GM11168 (cell line): ENCODE measurements around the gene SIRT7.

Experiments
- in situ Hi-C: fragments of 300-500 bp; cut with MboI; formaldehyde crosslinking; loops from one replicate; pipeline ENCODE4 v1.12.0; 2022; ENCODE audit warnings: low sequenced_read_pairs; ENCODE audit not compliant: unreplicated experiment

Gene SIRT7

DNA sequence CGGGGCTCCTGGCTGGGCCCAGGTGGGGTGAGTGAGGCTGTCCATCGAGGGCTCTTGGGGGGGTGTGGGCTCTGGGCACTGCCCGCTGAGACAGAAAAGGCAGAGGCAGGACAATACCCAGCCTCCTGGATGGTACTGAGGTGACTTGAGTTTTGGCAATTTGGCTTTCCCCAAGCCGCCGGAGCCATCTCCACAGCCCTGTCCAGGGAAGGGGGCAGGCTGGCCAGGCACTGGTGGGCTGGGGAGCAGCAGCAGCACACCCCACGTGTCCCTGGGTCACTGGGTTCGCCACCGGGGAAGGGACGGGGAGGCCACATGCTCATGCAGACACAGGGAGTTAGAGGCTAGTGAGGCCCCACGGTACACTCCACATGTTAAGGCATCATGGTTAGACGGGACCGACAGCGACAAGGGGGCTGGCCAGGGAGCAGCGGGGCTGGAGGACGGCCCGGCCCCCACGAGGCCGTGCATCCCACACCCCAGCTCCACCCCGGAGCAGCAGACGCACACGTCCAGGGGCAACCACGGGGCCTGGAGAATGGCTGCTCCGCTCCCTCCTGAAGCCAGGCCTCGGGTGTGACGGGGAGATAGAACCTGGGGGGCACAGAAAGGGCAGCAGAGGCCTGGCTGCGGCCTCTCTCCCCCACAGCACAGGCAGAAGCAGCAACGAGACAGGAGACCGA lies 49.8 kb downstream of the SIRT7 start:
- in situ Hi-C loops, result no loop called here

- in situ Hi-C loops, result no loop called here
Measured at GRCh38 chr17:81867170-81867990, 50.6 kb downstream of the SIRT7 start.

DNA sequence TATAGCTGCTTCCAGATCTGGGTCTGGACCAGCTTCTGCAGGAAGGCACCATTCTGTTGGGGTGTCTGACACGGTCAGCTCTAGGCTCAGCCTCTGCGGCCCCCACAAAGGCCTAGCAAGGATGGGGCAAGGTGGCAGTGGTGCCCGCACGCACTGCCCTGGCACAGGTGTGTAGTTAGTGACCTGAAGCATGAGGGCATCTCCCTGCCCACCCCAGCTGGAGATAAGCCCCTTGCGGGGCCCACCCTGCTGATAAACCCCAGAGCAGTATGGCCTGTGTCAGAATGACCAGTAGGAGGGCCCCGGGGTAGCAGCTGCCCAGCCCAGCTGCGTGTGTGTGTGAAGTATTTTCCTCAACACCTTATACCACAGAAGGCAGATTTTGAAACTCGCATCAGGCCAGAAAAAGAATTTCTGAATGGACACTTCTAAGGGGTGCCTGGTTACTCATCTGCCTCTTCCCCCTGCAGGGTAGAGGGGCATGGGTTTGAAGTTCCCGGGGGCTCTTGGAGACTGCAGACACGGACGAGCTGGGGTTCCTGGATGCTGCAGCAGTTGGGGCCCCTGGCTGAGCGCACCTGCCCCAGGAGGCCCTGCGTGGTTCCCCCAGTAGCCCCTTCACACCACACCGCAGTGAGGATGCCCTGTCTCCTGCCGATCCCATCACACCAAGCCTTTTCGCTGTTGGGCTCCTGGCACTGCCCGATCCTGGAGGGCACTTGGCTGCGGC lies 51.4 kb downstream of the SIRT7 start:
- in situ Hi-C loops, result no loop called here

DNA sequence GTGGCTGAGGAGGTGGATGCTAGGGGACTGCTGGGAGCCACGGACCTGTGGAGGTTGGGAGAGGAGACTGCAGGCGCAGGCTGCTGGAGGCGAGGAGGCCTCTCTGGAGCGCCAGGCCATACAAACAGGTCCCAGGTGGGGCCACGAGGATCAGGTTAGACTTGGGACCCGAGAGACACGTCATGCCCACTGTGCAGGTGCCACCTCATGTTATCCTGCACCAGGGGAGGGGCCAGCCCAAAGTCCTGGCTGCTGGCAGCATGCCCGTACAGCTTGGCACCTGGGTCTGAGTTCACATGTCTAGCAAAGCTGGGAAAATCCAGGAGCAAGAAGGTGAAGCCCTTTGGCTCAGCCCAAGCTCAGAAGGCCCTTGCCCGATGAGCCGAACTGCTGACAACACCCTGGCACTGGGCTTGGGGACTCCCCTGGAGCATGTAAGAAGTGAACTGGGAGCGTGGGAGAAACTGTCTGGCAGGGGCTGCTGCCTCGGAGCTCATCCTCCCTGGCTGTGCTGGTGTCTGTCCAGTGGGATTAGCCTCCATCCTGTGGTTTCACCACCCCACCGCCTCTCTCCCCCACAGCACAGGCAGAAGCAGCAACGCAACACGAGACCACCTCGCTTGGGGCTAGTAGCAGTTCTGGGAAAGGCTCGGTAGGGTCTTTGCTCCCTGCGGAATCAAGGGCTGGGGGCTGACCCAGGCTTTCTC lies 52.1 kb downstream of the SIRT7 start:
- in situ Hi-C loops, result no loop called here

- in situ Hi-C loops, result no loop called here
Measured at GRCh38 chr17:81865358-81865732, 52.6 kb downstream of the SIRT7 start.

DNA sequence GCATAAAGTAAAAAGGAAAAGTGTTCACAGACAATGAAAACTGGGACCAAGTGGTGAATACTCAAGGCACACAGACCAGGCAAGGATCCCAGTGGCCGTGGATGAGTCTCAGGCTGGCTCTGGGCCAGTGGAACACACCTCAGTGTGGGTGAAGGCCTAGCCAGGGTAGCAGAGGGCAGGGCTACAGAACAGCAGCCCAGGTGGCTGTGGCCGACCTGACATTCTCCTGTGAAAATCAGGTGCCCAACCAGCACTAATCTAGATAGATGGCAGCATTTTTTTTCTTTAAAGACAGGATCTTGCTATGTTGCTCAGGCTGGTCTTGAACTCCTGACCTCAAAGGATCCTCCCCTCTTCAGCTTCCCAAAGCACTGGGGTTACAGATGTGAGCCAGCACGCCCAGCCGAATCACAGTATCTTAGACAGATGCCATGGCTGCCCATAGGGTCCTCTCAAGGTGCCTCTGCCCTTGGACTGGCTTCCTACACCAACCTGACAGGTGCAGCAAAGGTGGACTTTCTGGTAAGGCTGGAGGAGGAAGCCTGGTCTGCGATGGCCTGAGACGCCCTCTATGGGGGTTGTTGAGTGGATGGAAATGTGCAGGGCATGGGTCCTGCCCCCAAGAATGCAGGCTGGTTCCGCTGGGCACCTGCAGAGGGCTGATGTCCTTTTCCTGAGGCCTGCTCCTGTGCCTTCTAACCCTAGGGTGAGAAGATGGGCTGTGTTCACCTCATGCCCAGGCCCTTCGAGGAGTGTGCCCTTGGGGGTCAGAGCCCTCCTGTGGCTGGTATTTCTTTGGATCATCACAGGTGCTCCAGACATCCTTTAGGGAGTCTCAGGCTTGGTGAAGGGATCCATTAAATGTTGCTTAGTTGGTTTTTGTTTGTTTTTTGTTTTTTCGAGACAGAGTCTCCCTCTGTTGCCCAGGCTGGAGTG lies 53.9 kb downstream of the SIRT7 start:
- in situ Hi-C loops, result no loop called here

DNA sequence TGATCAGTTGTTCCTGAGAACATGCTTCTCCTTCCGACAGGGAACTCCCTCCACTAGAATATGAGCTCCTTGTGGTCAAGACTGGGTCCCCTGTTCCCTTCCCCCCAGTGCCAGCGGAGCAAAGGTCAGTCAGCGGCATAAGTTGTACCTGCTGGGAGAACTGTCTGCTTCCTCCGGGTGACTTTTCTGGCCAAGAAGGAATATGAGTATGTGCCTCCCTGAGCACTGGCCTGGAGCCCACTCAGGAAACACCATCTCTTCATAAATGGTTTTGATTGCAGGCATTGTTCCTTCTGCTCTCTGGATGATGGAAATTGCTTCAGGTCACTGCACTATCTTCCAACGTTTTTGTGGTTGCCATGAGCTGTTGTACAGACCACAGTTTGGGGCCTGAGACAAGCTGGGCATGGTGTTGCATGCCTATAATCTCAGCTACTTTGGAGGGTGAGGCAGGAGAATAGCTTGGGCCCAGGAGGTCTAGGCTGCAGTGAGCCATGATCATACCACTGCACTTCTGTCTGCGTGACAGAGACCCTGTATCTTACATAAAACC lies 54.8 kb downstream of the SIRT7 start:
- in situ Hi-C loops, result no loop called here
